Measurements from ENCODE around the gene SRSF4.

GRCh38 chr1:29112705-29113412 is 68.8 kb downstream of the SRSF4 start:
- TF ChIP-seq EZH2phosphoT487 (IDR thresholded peaks at IDR 0.05; ENCODE audit: borderline replicate concordance, low read length) (no peak), CTCF (conservative IDR thresholded peaks at IDR 0.05; ENCODE audit: low read depth, low read length) (no peak)
